Uterus (tissue), 4 donors: ENCODE measurements around the gene ADIG. TPM values are rescaled to one million over a fixed set of nuclear protein-coding genes. Genes with fewer than 3 reads are reported as not detected.

ENCODE experiments used
- DNase-seq, 2 donors: peaks; one replicate each; pipeline ENCODE4 v3.0.0-alpha.2; 2019 to 2020
- H3K27ac ChIP-seq, 2 donors: fragments of 200-600 bp; sonication (generic); 1 replicate in 1 of 2; 2 replicates in 1 of 2; pipeline ENCODE4 v1.5.1; 2016 to 2018
- H3K27me3 ChIP-seq, 2 donors: fragments of 200-600 bp; sonication (generic); one replicate each; pipeline ENCODE4 v1.5.1; 2018 to 2019; ENCODE audit warnings: control low read depth in 1 of 2
- H3K36me3 ChIP-seq, 2 donors: fragments of 200-600 bp; sonication (generic); one replicate each; pipeline ENCODE4 v1.5.1; 2019; ENCODE audit warnings: control low read depth in 1 of 2
- H3K4me1 ChIP-seq, 2 donors: fragments of 200-600 bp; sonication (generic); one replicate each; pipeline ENCODE4 v1.5.1; 2018 to 2019; ENCODE audit warnings: control low read depth in 1 of 2
- H3K4me3 ChIP-seq, 2 donors: fragments of 200-600 bp; sonication (generic); 1 replicate in 1 of 2; 2 replicates in 1 of 2; pipeline ENCODE4 v1.5.1; 2018 to 2019; ENCODE audit warnings: mild to moderate bottlenecking in 1 of 2
- H3K9me3 ChIP-seq, 2 donors: fragments of 200-600 bp; sonication (generic); one replicate each; pipeline ENCODE4 v1.5.1; 2019; ENCODE audit warnings: control low read depth in 1 of 2
- CTCF ChIP-seq, 4 experiments: fragments of 200-600 bp in 2 of 4; fragments of 450-650 bp in 2 of 4; sonication (generic) in 2 of 4; IDR thresholded peaks; one replicate each; pipeline ENCODE4 v1.5.1; 2016 to 2019; ENCODE audit warnings: antibody characterized with exemption in 4 of 4, mild to moderate bottlenecking in 2 of 4, moderate library complexity in 1 of 4
- POLR2A ChIP-seq, 2 donors: fragments of 450-650 bp; IDR thresholded peaks; one replicate each; pipeline ENCODE4 v1.6.1; 2016; ENCODE audit warnings: antibody characterized with exemption in 2 of 2, mild to moderate bottlenecking in 1 of 2, moderate library complexity in 1 of 2
- intact Hi-C: fragments of 100-400 bp; cut with DNase I; formaldehyde crosslinking; loops from one replicate; pipeline ENCODE4 v1.15.1; 2023; ENCODE audit warnings: low total_unique reads
- total RNA-seq, 4 donors: library from RNA; depleted of rRNA in 3 of 4; stranded (reverse); fragments of >200 nt in 3 of 4; gene quantifications; one replicate each; pipeline versions ENCODE4 v1.1.0 to v1.2.4, GENCODE V29; 2014 to 2023
- donor health status: DM: yes; HTN: yes; CAD: no.

ADIG gene
- total RNA-seq, 4 donors from 2014 or later: not detected

GRCh38 chr20:38630727-38631126 lies 49.7 kb downstream of the ADIG start:
- no peaks in the 10 kb centered on the region for H3K27me3 ChIP-seq
- H3K9me3 ChIP-seq: no peaks in the 10 kb centered on the region
- no peaks in the 10 kb centered on the region for H3K4me1 ChIP-seq
- TF ChIP-seq CTCF (IDR thresholded peaks at IDR 0.05) (no peak), POLR2A (IDR thresholded peaks at IDR 0.05) (no peak)
- no peak overlapping the region for H3K4me3 ChIP-seq
- H3K36me3 ChIP-seq: no peaks in the 10 kb centered on the region
- DNase-seq: no peak
- intact Hi-C loops: no loop called here
- no peak overlapping the region for H3K27ac ChIP-seq

- H3K9me3 ChIP-seq: no peaks in the 10 kb centered on the region
- no peak for DNase-seq
- TF ChIP-seq CTCF (IDR thresholded peaks at IDR 0.05) (no peak), POLR2A (IDR thresholded peaks at IDR 0.05) (no peak)
- H3K4me1 ChIP-seq: no peaks in the 10 kb centered on the region
- no peaks in the 10 kb centered on the region for H3K36me3 ChIP-seq
- intact Hi-C loops: no loop called here
- no peak overlapping the region for H3K4me3 ChIP-seq
- H3K27ac ChIP-seq: no peak overlapping the region
- no peaks in the 10 kb centered on the region for H3K27me3 ChIP-seq
Observed at GRCh38 chr20:38631155-38632022, 50.4 kb downstream of the ADIG start.

- TF ChIP-seq POLR2A (IDR thresholded peaks at IDR 0.05) (no peak), CTCF (IDR thresholded peaks at IDR 0.05) (peak; percentile 41 to 53 (median 44))
- Histone ChIP-seq H3K27me3 (no peaks in the 10 kb centered on the region), H3K27ac (no peak overlapping the region), H3K4me1 (no peaks in the 10 kb centered on the region), H3K4me3 (no peak overlapping the region), H3K9me3 (no peaks in the 10 kb centered on the region), H3K36me3 (no peaks in the 10 kb centered on the region)
- peak in 1 of 2 donors; percentile 19 for DNase-seq
- intact Hi-C loops: no loop called here
Observed at GRCh38 chr20:38633577-38634093, 52.6 kb downstream of the ADIG start.

- no peak for TF ChIP-seq POLR2A (IDR thresholded peaks at IDR 0.05)
- TF ChIP-seq CTCF (IDR thresholded peaks at IDR 0.05): no peak
- no peak overlapping the region for H3K4me3 ChIP-seq
- DNase-seq: no peak
- no peaks in the 10 kb centered on the region for H3K4me1 ChIP-seq
- H3K27me3 ChIP-seq: no peaks in the 10 kb centered on the region
- no peaks in the 10 kb centered on the region for H3K36me3 ChIP-seq
- H3K9me3 ChIP-seq: no peaks in the 10 kb centered on the region
- intact Hi-C loops: no loop called here
- H3K27ac ChIP-seq: no peak overlapping the region
Observed at GRCh38 chr20:38635721-38636288, 54.8 kb downstream of the ADIG start.

Other genes starting within 250 kb of the ADIG start
- gene LBP, start 234.7 kb upstream of the ADIG start, total RNA-seq: not detected
- 10 to 100 TPM in 1 of 4 donors, 1 to 10 TPM in 2, under 1 TPM in 1; 0.59 to 58.9 (median 9.3) TPM for gene SNHG17, start 145.9 kb upstream of the ADIG start, total RNA-seq
- 10 to 100 TPM; 27.4 to 57.0 (median 39.9) TPM for gene RALGAPB, start 108.4 kb upstream of the ADIG start, total RNA-seq
- gene ARHGAP40, start 20.6 kb downstream of the ADIG start, total RNA-seq: 1 to 10 TPM in 1 of 4 donors, under 1 TPM in 1, not detected in 2; 0.21 to 1.2 TPM
- not detected for gene SLC32A1, start 143.3 kb downstream of the ADIG start, total RNA-seq
- 10 to 100 TPM in 3 of 4 donors, 1 to 10 TPM in 1; 3.8 to 12.4 (median 11.7) TPM for gene ACTR5, start 167.3 kb downstream of the ADIG start, total RNA-seq
- gene PPP1R16B, start 224.5 kb downstream of the ADIG start, total RNA-seq: 10 to 100 TPM in 3 of 4 donors, 1 to 10 TPM in 1; 7.6 to 15.8 (median 12.5) TPM